Epithelial cell of proximal tubule (primary cell): Measurements from ENCODE around the gene GHITM. TPM values are rescaled to one million over a fixed set of nuclear protein-coding genes. Genes with fewer than 3 reads are reported as not detected.
A peak's percentile ranks its signal among the peaks of the same experiment; 100 is the strongest.

Experiments used
- DNase-seq: peaks from one replicate; pipeline ENCODE4 v3.0.0-alpha.2; 2011; ENCODE audit warnings: low read depth
- H3K4me3 ChIP-seq: 2 replicates; pipeline ENCODE4 v1.5.1; 2011; ENCODE audit warnings: low read depth, mild to moderate bottlenecking, low read length
- CTCF ChIP-seq: conservative IDR thresholded peaks from 2 replicates; pipeline ENCODE4 v1.5.1; 2012; ENCODE audit warnings: low read depth, mild to moderate bottlenecking, low read length
- total RNA-seq: library from RNA; depleted of rRNA; stranded (reverse); fragments of >200 nt; gene quantifications from 2 replicates; pipeline ENCODE4 v1.2.3, GENCODE V29; 2015

Gene GHITM
- total RNA-seq, 1 donor from 2014 or later: 174 TPM

DNA sequence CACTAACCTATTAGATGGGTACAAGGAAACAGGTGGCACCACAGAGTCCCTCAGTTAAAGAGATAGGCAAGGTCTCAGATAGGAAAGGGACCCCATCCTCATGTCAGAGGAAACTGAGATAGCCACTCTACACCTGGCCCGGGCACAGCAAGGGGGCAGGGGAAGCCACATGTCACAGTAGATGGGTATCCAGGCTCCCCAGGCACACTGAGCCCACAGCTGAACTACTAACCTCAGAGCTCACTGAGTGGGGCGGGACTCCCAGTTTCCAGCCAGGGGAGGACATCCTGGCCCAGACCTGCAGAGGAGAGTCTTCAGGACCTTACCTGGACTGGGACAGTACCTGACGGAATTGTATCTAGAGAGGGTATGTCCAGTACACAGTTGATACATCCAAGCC is 51.3 kb downstream of the GHITM start:
- H3K4me3 ChIP-seq: no peak overlapping the region
- TF ChIP-seq CTCF: no peak
- DNase-seq: no peak

GRCh38 chr10:84191106-84191505 is 51.8 kb downstream of the GHITM start:
- H3K4me3 ChIP-seq: no peak overlapping the region
- no peak for DNase-seq
- no peak for TF ChIP-seq CTCF

GRCh38 chr10:84193327-84193726 is 54.0 kb downstream of the GHITM start:
- TF ChIP-seq CTCF: no peak
- DNase-seq: no peak
- no peak overlapping the region for H3K4me3 ChIP-seq

GRCh38 chr10:84193846-84194423 is 54.6 kb downstream of the GHITM start:
- TF ChIP-seq CTCF: no peak
- DNase-seq: no peak
- H3K4me3 ChIP-seq: peak overlapping the region; percentile 56

- TF ChIP-seq CTCF: no peak
- H3K4me3 ChIP-seq: peak within 1 kb of the TSS; percentile 56
- no peak for DNase-seq
Observed at GRCh38 chr10:84194424-84195043, 55.2 kb downstream of the GHITM start, which contains the start of gene CDHR1. CDHR1 (plus strand) TSS chr10:84194537; CDS start chr10:84194761, 224 bp downstream.

- TF ChIP-seq CTCF: no peak
- peak overlapping the region; percentile 56 for H3K4me3 ChIP-seq
- no peak for DNase-seq
Observed at GRCh38 chr10:84195044-84195830, 55.9 kb downstream of the GHITM start.

DNA sequence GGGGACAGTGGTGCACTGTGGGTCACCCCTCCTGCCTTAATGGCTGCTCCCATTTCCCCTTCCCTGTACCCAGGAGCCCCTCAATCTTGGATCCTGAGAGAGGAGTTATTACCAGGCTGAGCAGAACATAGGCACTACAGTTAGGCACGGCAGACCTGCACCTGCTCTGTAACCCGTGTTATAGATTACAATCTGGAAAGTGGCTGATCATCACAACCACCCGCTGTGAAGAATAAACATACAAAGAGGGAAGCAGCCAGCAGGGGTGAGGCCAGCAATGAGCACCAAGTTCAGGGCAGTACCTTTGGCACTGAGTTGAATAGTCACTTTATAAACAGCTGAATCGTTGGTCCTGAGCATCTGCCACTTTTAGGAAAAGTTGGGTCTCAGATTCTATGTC is 56.8 kb downstream of the GHITM start:
- no peak overlapping the region for H3K4me3 ChIP-seq
- no peak for DNase-seq
- TF ChIP-seq CTCF: no peak
